ENCODE data around the gene ZSCAN9. TPM values are rescaled to one million over a fixed set of nuclear protein-coding genes. Genes with fewer than 3 reads are reported as not detected.

ZSCAN9 gene
- total RNA-seq, 1 experiment from 2014 or later = 11.3 TPM

GRCh38 chr6:28258877-28259777 is 34.1 kb downstream of the ZSCAN9 start, which contains the start of gene NKAPL:
Gene NKAPL (plus strand): TSS chr6:28259297. CDS start chr6:28259372, 75 bp downstream.
- DNase-seq (ENCODE audit: low read depth) = no peak
- in situ Hi-C loops (cut with HindIII; ENCODE audit: low pct_unique_long_range_greater_than_20kb, low sequenced_read_pairs) = no loop called here

GRCh38 chr6:28263922-28264321 is 38.8 kb downstream of the ZSCAN9 start:
- in situ Hi-C loops (cut with HindIII; ENCODE audit: low pct_unique_long_range_greater_than_20kb, low sequenced_read_pairs) = no loop called here
- DNase-seq (ENCODE audit: low read depth) = no peak

GRCh38 chr6:28264834-28265401 is 39.8 kb downstream of the ZSCAN9 start:
- in situ Hi-C loops (cut with HindIII; ENCODE audit: low pct_unique_long_range_greater_than_20kb, low sequenced_read_pairs) = no loop called here
- DNase-seq (ENCODE audit: low read depth) = no peak

GRCh38 chr6:28266563-28266961 is 41.5 kb downstream of the ZSCAN9 start:
- in situ Hi-C loops (cut with HindIII; ENCODE audit: low pct_unique_long_range_greater_than_20kb, low sequenced_read_pairs) = no loop called here
- no peak for DNase-seq (ENCODE audit: low read depth)

- peak; percentile 91 for DNase-seq (ENCODE audit: low read depth)
- in situ Hi-C loops (cut with HindIII; ENCODE audit: low pct_unique_long_range_greater_than_20kb, low sequenced_read_pairs) = no loop called here
Observed at GRCh38 chr6:28266962-28267694, 42.1 kb downstream of the ZSCAN9 start, which contains the start of gene ZSCAN26. Gene ZSCAN26 (plus strand): TSS chr6:28267143. CDS start chr6:28271920, 4,777 bp downstream.

- in situ Hi-C loops (cut with HindIII; ENCODE audit: low pct_unique_long_range_greater_than_20kb, low sequenced_read_pairs) = no loop called here
- no peak for DNase-seq (ENCODE audit: low read depth)
Observed at GRCh38 chr6:28267695-28268059, 42.6 kb downstream of the ZSCAN9 start.

- in situ Hi-C loops (cut with HindIII; ENCODE audit: low pct_unique_long_range_greater_than_20kb, low sequenced_read_pairs) = no loop called here
- peak; percentile 47 for DNase-seq (ENCODE audit: low read depth)
Observed at GRCh38 chr6:28269492-28269891, 44.4 kb downstream of the ZSCAN9 start.

- in situ Hi-C loops (cut with HindIII; ENCODE audit: low pct_unique_long_range_greater_than_20kb, low sequenced_read_pairs) = no loop called here
Observed at GRCh38 chr6:28274888-28275287, 49.8 kb downstream of the ZSCAN9 start.

GRCh38 chr6:28277746-28278145 is 52.7 kb downstream of the ZSCAN9 start:
- in situ Hi-C loops (cut with HindIII; ENCODE audit: low pct_unique_long_range_greater_than_20kb, low sequenced_read_pairs) = no loop called here

More at GRCh38 chr6:28274888-28275287, 49.8 kb downstream of the ZSCAN9 start:
- DNase-seq (ENCODE audit: low read depth) = no peak

GRCh38 chr6:28280595-28281287 is 55.7 kb downstream of the ZSCAN9 start:
- DNase-seq (ENCODE audit: low read depth) = no peak
- in situ Hi-C loops (cut with HindIII; ENCODE audit: low pct_unique_long_range_greater_than_20kb, low sequenced_read_pairs) = no loop called here

More at GRCh38 chr6:28277746-28278145, 52.7 kb downstream of the ZSCAN9 start:
- DNase-seq (ENCODE audit: low read depth) = no peak

GRCh38 chr6:28281288-28282064 is 56.4 kb downstream of the ZSCAN9 start, which contains the start of gene PGBD1:
Gene PGBD1 (plus strand): TSS chr6:28281572. CDS start chr6:28283814, 2,242 bp downstream.
- no peak for DNase-seq (ENCODE audit: low read depth)
- in situ Hi-C loops (cut with HindIII; ENCODE audit: low pct_unique_long_range_greater_than_20kb, low sequenced_read_pairs) = no loop called here

GRCh38 chr6:28282926-28283325 is 57.9 kb downstream of the ZSCAN9 start:
- in situ Hi-C loops (cut with HindIII; ENCODE audit: low pct_unique_long_range_greater_than_20kb, low sequenced_read_pairs) = no loop called here
- DNase-seq (ENCODE audit: low read depth) = no peak

Other genes with a start within 250 kb of the ZSCAN9 start
- gene ZNF165, start 144.7 kb upstream of the ZSCAN9 start, total RNA-seq (2014; rRNA removed; shearing (Covaris generic); ENCODE audit: low replicate concordance) = 2.1 and 2.4 TPM in 2 replicates
- gene ZSCAN16, start 100.7 kb upstream of the ZSCAN9 start, total RNA-seq (2014; rRNA removed; shearing (Covaris generic); ENCODE audit: low replicate concordance) = 0.88 and 4.8 TPM in 2 replicates
- gene ZKSCAN8, start 83.4 kb upstream of the ZSCAN9 start, total RNA-seq (2014; rRNA removed; shearing (Covaris generic); ENCODE audit: low replicate concordance) = 6.9 TPM in 2 replicates
- 6.6 and 16.9 TPM in 2 replicates for gene ZKSCAN4, start 27.0 kb downstream of the ZSCAN9 start, total RNA-seq (2014; rRNA removed; shearing (Covaris generic); ENCODE audit: low replicate concordance)
- not detected in 2 replicates for gene NKAPL, start 34.0 kb downstream of the ZSCAN9 start, total RNA-seq (2014; rRNA removed; shearing (Covaris generic); ENCODE audit: low replicate concordance)
- 20.0 and 29.9 TPM in 2 replicates for gene ZSCAN26, start 41.9 kb downstream of the ZSCAN9 start, total RNA-seq (2014; rRNA removed; shearing (Covaris generic); ENCODE audit: low replicate concordance)
- 0.52 TPM in 1 of 2 replicates, not detected in the other for gene PGBD1, start 56.3 kb downstream of the ZSCAN9 start, total RNA-seq (2014; rRNA removed; shearing (Covaris generic); ENCODE audit: low replicate concordance)
- 97.8 and 235 TPM in 2 replicates for gene ZSCAN31, start 110.9 kb downstream of the ZSCAN9 start, total RNA-seq (2014; rRNA removed; shearing (Covaris generic); ENCODE audit: low replicate concordance)
- 5.9 and 6.2 TPM in 2 replicates for gene ZKSCAN3, start 124.7 kb downstream of the ZSCAN9 start, total RNA-seq (2014; rRNA removed; shearing (Covaris generic); ENCODE audit: low replicate concordance)
- 6.9 and 7.3 TPM in 2 replicates for gene ZSCAN12, start 174.5 kb downstream of the ZSCAN9 start, total RNA-seq (2014; rRNA removed; shearing (Covaris generic); ENCODE audit: low replicate concordance)
- 1.2 and 13.7 TPM in 2 replicates for gene ZSCAN23, start 218.2 kb downstream of the ZSCAN9 start, total RNA-seq (2014; rRNA removed; shearing (Covaris generic); ENCODE audit: low replicate concordance)